ENCODE data around the gene B4GALT3. TPM values are rescaled to one million over a fixed set of nuclear protein-coding genes. Genes with fewer than 3 reads are reported as not detected.
"Not testable (repeated sequence)": the region's sequence is repeated elsewhere in the genome, so short reads cannot be mapped to it uniquely, and the experiment has no call there.

Gene B4GALT3
- 38.4 and 43.5 TPM in 2 replicates for total RNA-seq

- DNase-seq (ENCODE audit: extremely low read depth, low read depth, low spot score) = no peak
Measured at GRCh38 chr1:161177112-161177935, at the start of gene B4GALT3. Gene B4GALT3 (minus strand): TSS chr1:161177507. CDS start chr1:161176060, 1,447 bp downstream.

GRCh38 chr1:161226759-161227158 is 49.5 kb upstream of the B4GALT3 start:
- no peak for DNase-seq (ENCODE audit: extremely low read depth, low read depth, low spot score)

GRCh38 chr1:161226320-161226711 is 49.0 kb upstream of the B4GALT3 start:
- DNase-seq (ENCODE audit: extremely low read depth, low read depth, low spot score) = no peak

- DNase-seq (ENCODE audit: extremely low read depth, low read depth, low spot score) = peak; percentile 97
Measured at GRCh38 chr1:161225534-161226319, 48.4 kb upstream of the B4GALT3 start, which contains the start of gene TOMM40L. Gene TOMM40L (plus strand): TSS chr1:161226060. CDS start chr1:161226490, 430 bp downstream.

GRCh38 chr1:161225178-161225533 is 47.8 kb upstream of the B4GALT3 start:
- no peak for DNase-seq (ENCODE audit: extremely low read depth, low read depth, low spot score)

GRCh38 chr1:161224695-161225087 is 47.4 kb upstream of the B4GALT3 start:
- not testable (repeated sequence) for DNase-seq (ENCODE audit: extremely low read depth, low read depth, low spot score)

GRCh38 chr1:161223805-161224694 is 46.7 kb upstream of the B4GALT3 start:
- no peak for DNase-seq (ENCODE audit: extremely low read depth, low read depth, low spot score)

- no peak for DNase-seq (ENCODE audit: extremely low read depth, low read depth, low spot score)
Measured at GRCh38 chr1:161222175-161223019, 45.1 kb upstream of the B4GALT3 start.

- no peak for DNase-seq (ENCODE audit: extremely low read depth, low read depth, low spot score)
Measured at GRCh38 chr1:161220002-161220401, 42.7 kb upstream of the B4GALT3 start.

- DNase-seq (ENCODE audit: extremely low read depth, low read depth, low spot score) = no peak
Measured at GRCh38 chr1:161219078-161219892, 42.0 kb upstream of the B4GALT3 start.

GRCh38 chr1:161218301-161219077 is 41.2 kb upstream of the B4GALT3 start:
- no peak for DNase-seq (ENCODE audit: extremely low read depth, low read depth, low spot score)

- no peak for DNase-seq (ENCODE audit: extremely low read depth, low read depth, low spot score)
Measured at GRCh38 chr1:161217831-161218230, 40.5 kb upstream of the B4GALT3 start.

GRCh38 chr1:161216945-161217712 is 39.8 kb upstream of the B4GALT3 start:
- DNase-seq (ENCODE audit: extremely low read depth, low read depth, low spot score) = no peak

GRCh38 chr1:161215076-161215475 is 37.8 kb upstream of the B4GALT3 start, which contains the start of gene FCER1G:
Gene FCER1G (plus strand): TSS chr1:161215295. CDS start chr1:161215322, 27 bp downstream.
- no peak for DNase-seq (ENCODE audit: extremely low read depth, low read depth, low spot score)

GRCh38 chr1:161214369-161214768 is 37.1 kb upstream of the B4GALT3 start:
- DNase-seq (ENCODE audit: extremely low read depth, low read depth, low spot score) = no peak

GRCh38 chr1:161209790-161210409 is 32.6 kb upstream of the B4GALT3 start:
- no peak for DNase-seq (ENCODE audit: extremely low read depth, low read depth, low spot score)

GRCh38 chr1:161207173-161207572 is 29.9 kb upstream of the B4GALT3 start:
- no peak for DNase-seq (ENCODE audit: extremely low read depth, low read depth, low spot score)

Measured in glomerular endothelial cell (primary cell).